ENCODE results near the gene TNFSF9.
"Not testable (repeated sequence)": the region's sequence is repeated elsewhere in the genome, so short reads cannot be mapped to it uniquely, and the experiment has no call there.

Gene TNFSF9

DNA sequence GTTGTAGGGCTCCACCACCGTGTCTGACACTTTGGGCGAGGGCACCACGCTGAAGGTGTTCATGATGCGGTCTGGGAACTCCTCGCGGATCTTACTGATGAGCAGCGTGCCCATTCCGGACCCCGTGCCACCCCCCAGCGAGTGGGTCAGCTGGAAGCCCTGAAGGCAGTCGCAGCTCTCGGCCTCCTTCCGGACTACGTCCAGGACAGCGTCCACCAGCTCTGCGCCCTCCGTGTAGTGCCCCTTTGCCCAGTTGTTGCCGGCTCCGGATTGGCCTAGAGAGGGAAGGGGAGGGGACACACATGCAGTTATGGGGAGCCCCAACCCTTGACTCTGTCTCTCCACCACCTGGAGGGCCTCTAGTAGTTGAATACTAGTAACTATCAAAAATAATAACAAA, 34.9 kb upstream of the TNFSF9 start:
- WGBS = 94% methylated on average over 19 of the region's 19 CpGs
- H3K9ac ChIP-seq (ENCODE audit: low read depth, low read length) = no peak overlapping the region
- H3K36me3 ChIP-seq (ENCODE audit: insufficient read depth, low read length) = no peaks in the 10 kb centered on the region
- H3K27me3 ChIP-seq (ENCODE audit: insufficient read depth, low read length) = peaks cover 7% of the 10 kb centered on the region
- H3K4me3 ChIP-seq (ENCODE audit: low read length) = no peak overlapping the region
- no peaks in the 10 kb centered on the region for H3K9me3 ChIP-seq (ENCODE audit: insufficient read depth, low read depth, low read length)
- H3K4me1 ChIP-seq (ENCODE audit: insufficient read depth, low read length) = no peaks in the 10 kb centered on the region
- H3K27ac ChIP-seq (ENCODE audit: low read depth, low read length) = no peak overlapping the region

DNA sequence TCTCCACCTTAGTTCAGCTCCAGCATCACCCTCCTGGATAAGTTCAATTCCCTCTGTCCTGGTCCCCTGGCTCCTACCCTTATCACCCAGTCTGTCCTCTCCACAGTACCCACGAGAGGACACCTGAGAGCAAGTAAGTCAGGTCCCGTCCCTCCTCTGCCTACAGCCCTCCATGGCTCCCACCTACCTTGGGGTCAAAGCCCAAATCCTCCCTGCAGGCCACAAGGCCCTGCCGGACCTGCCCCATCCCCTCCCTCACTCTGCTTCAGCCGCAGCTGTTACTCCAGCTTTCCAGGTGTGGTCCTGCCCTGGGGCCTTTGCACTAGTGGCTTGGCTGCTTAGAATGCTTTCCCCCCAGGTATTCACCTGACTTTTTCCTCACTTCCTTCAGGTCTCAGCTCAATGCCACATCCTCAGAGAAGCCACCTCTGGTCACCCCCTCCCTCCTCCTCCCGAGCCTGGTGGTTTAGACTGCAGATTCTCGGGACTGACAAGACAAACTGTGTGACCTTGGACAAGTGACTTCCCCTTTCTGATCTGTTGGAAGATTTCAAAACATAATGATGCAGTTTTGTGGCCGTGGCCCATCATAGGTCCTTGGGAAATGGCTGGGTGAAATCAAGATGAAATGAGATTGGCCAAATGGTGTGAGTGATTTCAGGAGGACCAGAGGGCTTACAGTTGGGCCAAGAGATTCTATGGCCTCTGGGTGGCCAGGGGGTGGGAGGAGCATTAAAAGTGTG, 32.4 kb upstream of the TNFSF9 start:
- no peaks in the 10 kb centered on the region for H3K4me1 ChIP-seq (ENCODE audit: insufficient read depth, low read length)
- H3K4me3 ChIP-seq (ENCODE audit: low read length) = no peak overlapping the region
- no peak overlapping the region for H3K9ac ChIP-seq (ENCODE audit: low read depth, low read length)
- no peak overlapping the region for H3K27ac ChIP-seq (ENCODE audit: low read depth, low read length)
- no peaks in the 10 kb centered on the region for H3K36me3 ChIP-seq (ENCODE audit: insufficient read depth, low read length)
- H3K27me3 ChIP-seq (ENCODE audit: insufficient read depth, low read length) = peaks cover 27% of the 10 kb centered on the region
- no peaks in the 10 kb centered on the region for H3K9me3 ChIP-seq (ENCODE audit: insufficient read depth, low read depth, low read length)
- 80% methylated on average over 7 of the region's 7 CpGs for WGBS

DNA sequence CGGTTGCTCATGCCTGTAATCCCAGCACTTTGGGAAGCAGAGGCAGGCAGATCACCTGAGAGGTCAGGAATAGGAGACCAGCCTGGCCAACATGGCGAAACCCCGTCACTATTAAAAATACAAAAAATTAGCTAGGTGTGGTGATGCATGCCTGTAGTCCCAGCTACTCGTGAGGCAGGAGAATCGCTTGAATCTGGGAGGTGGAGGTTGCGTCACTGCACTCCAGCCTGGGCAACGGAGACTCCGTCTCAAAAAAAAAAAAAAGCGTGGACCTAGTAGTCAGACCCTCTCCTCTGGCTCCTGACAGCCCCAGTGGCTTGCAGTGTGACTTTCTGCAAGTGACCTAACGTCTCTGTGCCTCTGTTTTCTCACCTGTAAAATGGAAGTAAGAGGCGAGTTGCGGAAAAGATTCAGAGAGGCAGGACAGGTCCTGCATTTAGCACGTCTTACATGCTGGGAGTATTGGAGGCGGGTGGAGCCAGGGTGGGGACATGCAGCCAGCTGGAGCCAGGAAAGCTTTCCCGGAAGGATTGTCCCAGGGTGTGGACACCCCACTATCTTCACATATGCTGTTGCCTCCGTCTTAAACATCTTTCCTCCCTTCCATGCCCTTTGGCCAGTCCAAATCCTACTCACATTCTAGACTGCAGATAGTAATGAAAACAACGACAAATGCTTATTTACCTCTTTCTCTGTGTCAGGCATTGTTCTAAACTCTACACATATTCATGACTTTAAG, 31.6 kb upstream of the TNFSF9 start:
- 85% methylated on average over 17 of the region's 17 CpGs for WGBS
- peaks cover 27% of the 10 kb centered on the region for H3K27me3 ChIP-seq (ENCODE audit: insufficient read depth, low read length)
- no peaks in the 10 kb centered on the region for H3K36me3 ChIP-seq (ENCODE audit: insufficient read depth, low read length)
- no peak overlapping the region for H3K4me3 ChIP-seq (ENCODE audit: low read length)
- no peaks in the 10 kb centered on the region for H3K9me3 ChIP-seq (ENCODE audit: insufficient read depth, low read depth, low read length)
- H3K4me1 ChIP-seq (ENCODE audit: insufficient read depth, low read length) = no peaks in the 10 kb centered on the region
- no peak overlapping the region for H3K9ac ChIP-seq (ENCODE audit: low read depth, low read length)
- no peak overlapping the region for H3K27ac ChIP-seq (ENCODE audit: low read depth, low read length)

DNA sequence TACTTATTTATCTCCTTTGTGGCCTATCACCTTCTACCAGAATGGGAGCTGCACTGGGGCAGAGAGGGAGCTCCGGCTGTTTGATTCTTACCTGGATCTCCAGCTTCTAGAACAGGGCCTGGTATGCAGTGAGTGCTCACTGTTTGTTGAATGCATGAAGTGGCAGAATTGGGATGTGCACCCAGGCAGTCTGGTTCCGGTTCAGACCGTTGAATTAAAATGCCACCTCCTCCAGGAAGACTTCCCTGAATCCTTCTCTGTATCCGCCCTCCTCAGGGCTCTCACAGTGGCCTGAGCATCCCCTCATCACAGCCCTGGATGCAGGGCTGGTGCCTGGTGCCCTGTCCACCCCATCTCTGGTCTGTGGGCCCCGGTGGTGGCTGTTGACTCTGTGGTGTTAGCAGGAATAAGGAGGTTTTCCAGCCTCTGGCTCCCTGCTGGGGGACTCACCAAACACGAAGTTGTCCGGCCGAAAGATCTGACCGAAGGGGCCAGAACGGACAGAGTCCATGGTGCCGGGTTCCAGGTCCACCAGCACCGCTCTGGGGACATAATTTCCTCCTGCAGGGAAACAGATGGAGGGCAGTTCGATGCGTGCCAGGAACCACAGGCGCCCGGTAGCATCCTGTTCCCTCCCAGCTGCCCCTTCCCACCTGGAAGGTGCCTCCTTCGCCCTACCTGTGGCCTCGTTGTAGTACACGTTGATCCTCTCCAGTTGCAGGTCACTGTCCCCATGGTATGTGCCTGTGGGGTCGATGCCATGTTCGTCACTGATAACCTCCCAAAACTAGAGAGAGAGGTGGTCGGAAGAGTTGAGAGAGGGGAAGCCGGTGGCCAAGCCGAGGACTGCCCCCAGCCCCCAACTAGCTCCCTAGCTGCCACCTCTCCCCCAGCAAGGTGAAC, 29.7 kb upstream of the TNFSF9 start:
- H3K27ac ChIP-seq (ENCODE audit: low read depth, low read length) = no peak overlapping the region
- WGBS = 66% methylated on average over 24 of the region's 24 CpGs
- H3K4me3 ChIP-seq (ENCODE audit: low read length) = peak overlapping the region; percentile 62

DNA sequence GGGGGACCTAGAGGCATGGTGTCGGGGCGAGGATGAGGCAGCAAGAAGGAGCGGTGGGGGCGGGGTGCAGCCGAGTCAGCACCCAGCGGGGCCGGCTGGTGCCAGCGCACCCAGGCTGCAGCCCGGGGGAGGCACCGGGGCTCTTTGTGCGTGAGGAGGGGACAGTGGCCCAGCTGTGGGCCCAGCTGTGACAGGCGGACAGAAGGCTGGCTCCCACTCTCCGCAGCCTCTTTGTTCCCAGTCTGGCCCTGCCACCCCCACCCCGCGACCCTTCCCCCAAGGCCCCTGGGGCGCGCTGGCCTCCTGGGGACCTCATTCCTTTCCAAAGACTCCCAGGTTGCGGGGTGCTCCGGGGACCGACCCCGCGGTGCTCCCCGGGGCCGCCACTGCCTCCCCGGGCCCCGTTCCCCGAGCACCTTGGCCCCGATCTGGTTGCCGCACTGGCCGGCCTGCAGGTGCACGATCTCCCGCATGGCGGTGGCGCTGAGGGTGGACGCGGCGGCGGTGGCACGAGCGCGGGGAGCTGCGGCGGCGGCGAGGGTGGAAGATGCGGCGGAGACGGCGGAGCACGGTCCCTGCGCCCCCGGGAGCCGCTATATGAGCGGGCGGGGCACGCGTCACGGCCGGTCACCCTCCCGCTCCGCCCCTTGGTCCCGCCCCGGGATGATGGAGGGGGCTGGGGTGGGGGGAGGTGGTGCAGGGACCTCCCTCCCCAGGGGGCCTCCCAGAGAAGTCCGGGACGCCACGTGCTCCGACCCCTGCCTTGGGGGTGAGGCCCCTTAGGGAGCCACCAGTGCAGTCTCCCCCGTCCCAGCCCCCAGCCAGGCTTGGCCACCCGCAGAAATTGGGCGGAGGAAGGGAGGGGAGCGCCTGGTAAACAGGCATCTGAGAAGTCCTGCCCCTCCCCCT, 28.8 kb upstream of the TNFSF9 start, which contains the start of gene TUBB4A:
TUBB4A (minus strand) TSS at position 570 of the 909 bp plus-strand sequence; CDS start at position 473, 97 bp downstream.
- H3K27me3 ChIP-seq (ENCODE audit: insufficient read depth, low read length) = peaks cover 27% of the 10 kb centered on the region
- H3K27ac ChIP-seq (ENCODE audit: low read depth, low read length) = no peak within 1 kb of the TSS
- no peaks in the 10 kb centered on the region for H3K4me1 ChIP-seq (ENCODE audit: insufficient read depth, low read length)
- H3K9me3 ChIP-seq (ENCODE audit: insufficient read depth, low read depth, low read length) = no peaks in the 10 kb centered on the region
- no peaks in the 10 kb centered on the region for H3K36me3 ChIP-seq (ENCODE audit: insufficient read depth, low read length)
- peak within 1 kb of the TSS; percentile 62 for H3K4me3 ChIP-seq (ENCODE audit: low read length)
- peak within 1 kb of the TSS; percentile 60; the same call in 1 of the 2 replicates for H3K9ac ChIP-seq (ENCODE audit: low read depth, low read length)
- WGBS = 5% methylated on average over 70 of the region's 71 CpGs

More for the DNA sequence above, 29.7 kb upstream of the TNFSF9 start:
- Histone ChIP-seq H3K27me3 (ENCODE audit: insufficient read depth, low read length) (peaks cover 27% of the 10 kb centered on the region), H3K36me3 (ENCODE audit: insufficient read depth, low read length) (no peaks in the 10 kb centered on the region), H3K9ac (ENCODE audit: low read depth, low read length) (peak overlapping the region; percentile 60; the same call in 1 of the 2 replicates), H3K9me3 (ENCODE audit: insufficient read depth, low read depth, low read length) (no peaks in the 10 kb centered on the region), H3K4me1 (ENCODE audit: insufficient read depth, low read length) (no peaks in the 10 kb centered on the region)

DNA sequence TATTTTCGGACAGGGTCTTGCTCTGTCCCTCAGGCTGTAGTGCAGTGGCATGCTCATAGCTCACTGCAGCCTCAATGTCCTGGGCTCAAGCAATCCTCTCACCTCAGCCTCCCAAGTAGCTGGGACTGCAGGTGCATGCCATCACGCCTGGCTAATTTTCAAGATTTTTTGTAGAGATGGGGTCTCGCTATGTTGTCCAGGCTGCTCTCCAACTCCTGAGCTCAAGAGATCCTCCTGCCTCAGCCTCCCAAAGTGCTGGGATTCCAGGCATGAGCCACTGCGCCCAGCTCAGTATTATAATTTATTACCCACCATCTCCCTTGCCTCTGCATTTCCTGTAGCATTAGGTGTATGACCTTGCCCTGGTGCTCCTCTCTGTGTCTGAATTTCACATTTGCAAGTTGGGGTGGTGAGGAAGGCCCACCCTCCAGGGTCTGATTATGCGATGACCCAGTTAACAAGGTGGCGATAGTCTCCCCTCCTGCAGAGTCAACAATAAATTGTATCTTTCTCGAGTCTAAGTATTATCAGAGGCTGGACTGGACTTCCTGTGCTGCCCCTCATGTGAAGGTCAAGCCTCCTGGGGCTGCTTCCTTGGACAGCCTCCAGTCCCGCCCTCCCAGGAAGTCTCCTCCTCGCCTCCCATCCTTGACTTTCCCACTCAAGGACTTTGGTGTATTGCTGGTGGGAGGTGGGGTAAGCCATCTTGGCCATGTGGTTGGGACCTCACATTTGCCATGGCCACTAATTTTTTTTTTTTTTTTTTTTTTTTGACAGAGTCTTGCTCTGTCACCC, 27.2 kb upstream of the TNFSF9 start:
- Histone ChIP-seq H3K9me3 (ENCODE audit: insufficient read depth, low read depth, low read length) (no peaks in the 10 kb centered on the region), H3K9ac (ENCODE audit: low read depth, low read length) (no peak overlapping the region), H3K4me3 (ENCODE audit: low read length) (no peak overlapping the region), H3K27ac (ENCODE audit: low read depth, low read length) (no peak overlapping the region), H3K27me3 (ENCODE audit: insufficient read depth, low read length) (peaks cover 27% of the 10 kb centered on the region), H3K36me3 (ENCODE audit: insufficient read depth, low read length) (no peaks in the 10 kb centered on the region), H3K4me1 (ENCODE audit: insufficient read depth, low read length) (no peaks in the 10 kb centered on the region)
- WGBS = 97% methylated on average over 8 of the region's 9 CpGs

DNA sequence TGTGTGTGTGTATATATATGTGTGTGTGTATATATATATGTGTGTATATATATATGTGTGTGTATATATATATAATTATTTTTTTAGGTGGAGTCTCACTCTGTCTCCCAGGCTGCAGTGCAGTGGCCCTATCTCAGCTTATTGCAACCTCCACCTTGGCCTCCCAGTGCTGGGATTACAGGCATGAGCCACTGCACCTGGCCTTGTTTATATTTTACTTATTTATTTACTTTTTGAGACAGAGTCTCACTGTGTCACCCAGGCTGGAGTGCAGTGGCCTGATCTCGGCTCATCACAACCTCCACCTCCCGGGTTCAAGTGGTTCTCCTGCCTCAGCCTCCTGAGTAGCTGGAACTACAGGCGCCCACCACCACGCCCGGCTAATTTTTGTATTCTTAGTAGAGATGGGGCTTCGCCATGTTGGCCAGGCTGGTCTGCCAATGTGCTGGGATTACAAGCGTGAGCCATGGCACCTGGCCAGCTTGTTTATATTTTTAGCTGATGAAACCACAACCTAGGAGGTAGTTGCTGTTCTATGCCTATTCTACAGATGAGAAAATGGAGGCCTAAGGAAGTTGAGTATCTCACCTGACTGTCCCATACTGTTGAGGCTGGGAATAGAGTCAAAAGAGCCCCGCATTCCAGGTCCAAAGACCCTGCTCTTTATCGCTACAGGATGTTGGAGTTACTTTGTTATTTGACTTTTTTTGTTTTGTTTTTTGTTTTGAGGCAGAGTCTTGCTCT, 22.6 kb upstream of the TNFSF9 start:
- WGBS = 88% methylated on average over 9 of the region's 9 CpGs
- not testable (repeated sequence) for H3K4me1 ChIP-seq (ENCODE audit: insufficient read depth, low read length); H3K9me3 ChIP-seq (ENCODE audit: insufficient read depth, low read depth, low read length); H3K9ac ChIP-seq (ENCODE audit: low read depth, low read length); H3K36me3 ChIP-seq (ENCODE audit: insufficient read depth, low read length); H3K27me3 ChIP-seq (ENCODE audit: insufficient read depth, low read length); H3K27ac ChIP-seq (ENCODE audit: low read depth, low read length); H3K4me3 ChIP-seq (ENCODE audit: low read length)

DNA sequence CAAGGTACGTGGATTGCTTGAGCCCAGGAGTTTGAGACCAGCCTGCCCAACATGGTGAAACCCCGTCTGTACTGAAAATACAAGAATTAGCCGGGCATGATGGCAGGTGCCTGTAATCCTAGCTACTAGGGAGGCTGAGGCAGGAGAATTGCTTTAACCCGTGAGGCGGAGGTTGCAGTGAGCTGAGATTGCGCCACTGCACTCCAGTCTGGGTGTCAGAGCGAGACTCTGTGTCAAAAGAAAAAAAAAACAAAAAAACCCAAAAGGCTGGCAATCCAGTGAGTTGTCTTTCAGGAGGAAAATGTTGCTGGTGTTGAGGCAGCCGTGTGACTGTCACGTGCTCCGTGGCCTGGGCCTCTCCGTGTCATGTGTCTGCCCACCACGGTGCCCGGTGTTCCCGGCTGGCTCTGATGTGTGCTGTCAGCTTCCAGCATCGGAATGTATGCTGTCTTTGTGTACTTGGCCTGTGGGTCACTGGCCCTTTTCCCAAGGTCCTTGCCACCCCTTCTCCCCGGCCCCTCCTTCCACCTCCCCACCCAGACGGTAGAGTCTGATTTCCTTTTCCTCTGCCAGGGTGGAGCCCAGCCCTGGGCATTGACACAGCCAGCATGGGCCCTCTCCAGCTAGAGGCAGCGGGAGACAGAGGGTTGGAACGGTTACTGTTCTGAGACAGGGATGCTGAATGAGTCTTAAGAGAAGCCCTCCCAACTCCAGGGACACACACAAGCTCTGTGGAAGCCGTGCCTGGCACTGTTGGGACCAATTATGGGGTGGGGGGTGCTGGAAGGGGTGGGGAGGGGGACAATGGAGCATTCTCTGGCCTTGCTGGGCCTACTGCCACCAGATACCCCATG, 21.5 kb upstream of the TNFSF9 start:
- Histone ChIP-seq H3K4me1 (ENCODE audit: insufficient read depth, low read length) (no peaks in the 10 kb centered on the region), H3K9ac (ENCODE audit: low read depth, low read length) (no peak overlapping the region), H3K9me3 (ENCODE audit: insufficient read depth, low read depth, low read length) (no peaks in the 10 kb centered on the region), H3K27ac (ENCODE audit: low read depth, low read length) (no peak overlapping the region), H3K4me3 (ENCODE audit: low read length) (no peak overlapping the region), H3K27me3 (ENCODE audit: insufficient read depth, low read length) (no peaks in the 10 kb centered on the region), H3K36me3 (ENCODE audit: insufficient read depth, low read length) (no peaks in the 10 kb centered on the region)
- 87% methylated on average over 20 of the region's 20 CpGs for WGBS

DNA sequence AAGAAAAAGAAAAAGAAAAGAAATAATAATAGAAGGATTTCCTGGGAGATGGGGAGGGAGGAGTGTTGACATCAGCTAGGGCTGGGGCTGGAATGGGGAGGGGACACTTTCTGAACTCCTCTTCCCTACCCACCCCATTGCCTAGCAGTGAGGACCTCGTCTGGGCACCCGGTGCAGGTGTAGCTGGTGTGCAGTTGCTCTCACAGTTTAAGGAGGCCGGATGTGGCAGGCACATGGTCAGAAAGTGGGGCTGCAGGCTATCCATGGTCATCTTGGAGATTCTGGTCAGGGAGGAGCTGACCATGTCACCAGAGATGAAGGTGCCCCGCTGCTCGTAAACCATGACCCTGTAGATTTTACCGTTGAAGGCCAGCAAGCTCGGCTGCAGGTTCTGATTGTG, 20.2 kb upstream of the TNFSF9 start:
- Histone ChIP-seq H3K27ac (ENCODE audit: low read depth, low read length) (no peak overlapping the region), H3K9ac (ENCODE audit: low read depth, low read length) (no peak overlapping the region), H3K4me3 (ENCODE audit: low read length) (no peak overlapping the region), H3K9me3 (ENCODE audit: insufficient read depth, low read depth, low read length) (no peaks in the 10 kb centered on the region), H3K36me3 (ENCODE audit: insufficient read depth, low read length) (no peaks in the 10 kb centered on the region), H3K27me3 (ENCODE audit: insufficient read depth, low read length) (no peaks in the 10 kb centered on the region), H3K4me1 (ENCODE audit: insufficient read depth, low read length) (no peaks in the 10 kb centered on the region)
- 88% methylated on average over 7 of the region's 7 CpGs for WGBS

Data from HUES64 (cell line).